HG03575 (cell line): ENCODE data around the gene KRT35.

Experiments used
- ATAC-seq: cut with Tn5 transposase; IDR thresholded peaks from one replicate; pipeline ENCODE4 v1.9.1; 2021; ENCODE audit not compliant: unreplicated experiment, insufficient number of reproducible peaks, low FRiP score; ENCODE audit errors: extremely low read depth

Gene KRT35

GRCh38 chr17:41481036-41481435, at the start of gene KRT35:
Gene KRT35 (minus strand): TSS chr17:41481151. CDS start chr17:41481097, 54 bp downstream.
- ATAC-seq, result no peak

DNA sequence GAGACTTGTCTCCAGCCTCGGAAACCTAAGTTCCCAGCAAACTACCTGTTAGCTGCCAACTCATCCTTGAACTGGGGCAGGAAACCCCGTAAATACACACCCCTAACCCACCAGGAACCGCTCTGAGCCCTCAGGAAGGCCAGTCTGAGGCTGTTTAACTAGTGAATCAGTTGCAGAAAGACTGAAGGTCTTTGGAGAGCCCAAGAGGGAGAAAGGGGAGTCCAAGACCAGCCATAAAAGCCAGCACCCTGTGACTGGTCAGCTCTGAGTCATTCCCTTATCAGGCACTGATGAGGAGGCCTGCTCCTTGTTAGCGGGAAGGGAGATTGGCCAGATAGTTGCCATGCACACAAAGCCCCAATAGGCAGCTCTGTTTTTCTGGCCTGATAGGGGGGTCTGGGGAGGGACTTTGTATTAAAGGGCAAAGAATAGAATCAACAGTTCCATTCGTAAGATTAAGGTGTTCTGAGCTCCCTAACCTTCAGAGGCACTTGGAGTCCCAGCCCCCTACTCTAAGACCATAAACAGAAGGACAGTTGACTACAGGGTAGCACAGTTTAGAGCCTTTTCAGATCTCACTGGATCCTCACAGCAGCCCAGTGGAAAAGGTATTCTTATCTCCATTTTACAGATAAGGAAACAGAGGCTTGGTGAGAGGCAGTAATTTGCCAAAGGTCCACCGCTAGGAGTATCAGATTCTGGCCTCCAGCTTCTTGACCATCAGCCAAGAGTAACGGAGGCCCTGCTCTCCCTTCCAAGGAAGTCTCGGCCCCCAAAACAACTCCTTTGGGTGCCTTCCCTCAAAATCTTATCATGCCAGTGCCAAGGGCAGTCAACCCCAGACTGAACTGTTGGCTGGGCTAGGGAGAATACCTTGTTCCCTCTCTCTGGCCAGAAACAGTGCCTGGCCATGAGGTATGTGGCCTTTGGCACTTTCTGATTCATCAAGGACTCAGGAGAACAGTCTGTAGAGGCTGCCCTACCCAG, 49.4 kb upstream of the KRT35 start:
- ATAC-seq, result no peak

GRCh38 chr17:41529491-41529915, 48.6 kb upstream of the KRT35 start:
- no peak for ATAC-seq

DNA sequence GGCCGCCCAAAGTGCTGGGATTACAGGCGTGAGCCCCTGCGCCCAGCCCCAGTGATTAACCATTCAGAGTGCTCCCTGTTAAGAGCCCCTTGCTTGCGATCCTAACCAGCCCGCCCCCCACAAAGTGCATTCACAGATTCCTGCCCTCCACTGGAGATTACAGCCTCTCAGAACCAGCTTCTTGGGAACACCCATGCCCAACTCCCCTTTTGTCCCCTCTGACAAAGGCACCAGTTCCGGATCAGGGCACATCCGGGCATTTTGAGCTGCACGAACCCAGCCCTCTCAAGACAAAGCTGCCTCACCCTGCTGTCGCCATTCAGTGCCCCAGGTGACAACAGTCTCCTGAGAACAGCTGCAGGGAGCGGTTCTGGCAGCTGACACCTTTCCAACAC, 48.0 kb upstream of the KRT35 start:
- no peak for ATAC-seq

DNA sequence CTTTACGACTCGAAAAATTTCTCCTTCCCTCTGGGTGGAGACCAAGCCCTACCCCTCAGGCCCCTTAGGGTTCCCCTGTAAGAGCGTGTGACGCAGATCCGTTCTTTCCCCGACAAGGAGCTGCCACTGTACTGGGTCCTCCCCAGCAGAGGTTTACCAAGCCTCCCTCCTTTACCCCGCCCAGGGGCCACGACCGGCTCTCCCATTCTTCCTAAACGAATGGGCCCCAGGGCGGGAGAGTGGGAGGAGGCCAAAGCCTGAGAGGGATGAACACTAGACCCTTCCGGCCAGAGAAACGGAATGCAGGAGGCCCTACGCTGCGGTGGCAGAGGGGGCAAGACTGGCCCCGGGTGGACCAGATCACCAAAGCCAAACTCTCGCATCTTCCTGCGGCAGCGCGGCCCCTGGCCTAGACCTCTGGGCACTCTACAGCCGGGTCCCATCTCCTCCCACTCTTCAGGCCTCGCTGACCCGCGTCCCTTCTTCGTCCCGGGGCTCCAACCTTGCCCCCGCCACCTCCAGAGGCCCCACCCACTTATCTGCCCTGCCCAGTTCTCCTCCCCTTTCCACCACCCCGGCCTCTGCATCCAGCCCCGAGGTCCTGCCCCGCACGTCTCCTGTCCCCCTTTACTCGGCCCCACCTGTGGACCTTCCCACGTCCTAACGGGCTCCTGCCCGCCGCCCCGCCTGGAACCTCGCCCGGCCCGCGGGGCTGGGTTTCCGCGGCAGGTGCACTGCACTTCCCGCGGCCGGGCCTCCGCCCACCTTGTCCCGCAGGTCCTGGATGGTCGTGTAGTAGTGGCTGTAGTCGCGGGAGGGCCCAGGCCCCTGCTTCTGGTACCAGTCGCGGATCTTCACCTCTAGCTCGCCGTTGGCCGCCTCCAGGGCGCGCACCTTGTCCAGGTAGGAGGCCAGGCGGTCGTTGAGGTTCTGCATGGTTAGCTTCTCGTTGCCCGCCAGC, 46.4 kb upstream of the KRT35 start:
- ATAC-seq, result no peak

DNA sequence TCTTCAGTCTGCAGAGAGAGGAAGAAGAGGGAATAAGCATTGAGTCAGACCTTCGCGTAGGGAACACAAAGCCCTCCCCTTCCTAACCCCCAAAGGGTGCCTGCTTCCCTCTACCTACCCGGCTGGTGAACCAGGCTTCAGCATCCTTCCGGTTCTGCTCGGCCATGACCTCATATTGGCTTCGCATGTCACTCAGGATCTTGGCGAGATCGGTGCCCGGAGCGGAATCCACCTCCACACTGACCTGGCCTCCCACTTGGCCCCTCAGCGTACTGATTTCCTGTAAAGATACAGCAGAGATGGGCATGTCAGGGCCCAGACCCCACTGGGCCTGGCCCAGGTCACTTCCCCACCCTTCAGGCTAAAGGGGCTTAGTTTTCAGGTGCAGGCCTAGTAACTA, 43.3 kb upstream of the KRT35 start:
- no peak for ATAC-seq

DNA sequence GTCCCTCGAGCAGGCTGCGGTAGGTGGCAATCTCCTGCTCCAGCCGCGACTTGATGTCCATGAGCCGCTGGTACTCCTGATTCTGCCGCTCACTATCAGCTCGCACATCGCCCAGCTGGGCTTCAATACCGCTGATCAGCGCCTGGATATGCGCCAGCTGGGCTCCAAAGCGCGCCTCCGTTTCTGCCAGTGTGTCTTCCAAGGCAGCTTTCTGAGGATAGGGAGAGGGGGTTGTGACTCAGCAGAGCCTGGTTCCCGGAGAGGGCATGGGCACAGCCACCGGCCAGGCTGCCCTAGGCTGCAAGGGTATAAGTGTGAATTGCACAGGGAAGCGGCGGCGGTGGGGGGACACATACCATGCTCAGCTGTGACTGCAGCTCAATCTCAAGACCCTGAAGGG, 42.8 kb upstream of the KRT35 start:
- no peak for ATAC-seq

DNA sequence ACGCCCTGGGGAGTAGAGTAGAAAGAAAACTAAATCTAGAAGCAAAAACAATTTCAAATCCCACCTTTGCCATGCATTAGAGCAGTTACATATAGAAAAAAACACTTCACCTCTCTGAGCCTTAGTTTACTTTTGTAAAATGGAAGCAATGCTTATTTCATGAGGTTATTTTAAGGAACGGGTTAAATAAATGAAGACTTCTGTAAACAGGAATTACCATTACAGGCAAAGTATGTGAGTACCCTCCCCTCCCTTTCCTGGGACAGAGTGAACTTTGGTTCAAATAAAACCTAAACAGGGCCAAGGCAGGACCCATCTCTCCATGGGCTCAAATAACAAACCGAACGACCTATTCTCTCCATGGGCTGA, 42.3 kb upstream of the KRT35 start:
- ATAC-seq, result no peak

- ATAC-seq, result no peak
Measured at GRCh38 chr17:41522301-41523224, 41.6 kb upstream of the KRT35 start.

- ATAC-seq, result no peak
Measured at GRCh38 chr17:41521574-41522261, 40.8 kb upstream of the KRT35 start.

GRCh38 chr17:41520821-41521521, 40.0 kb upstream of the KRT35 start:
- no peak for ATAC-seq

- ATAC-seq, result no peak
Measured at GRCh38 chr17:41519501-41520224, 38.7 kb upstream of the KRT35 start.

- no peak for ATAC-seq
Measured at GRCh38 chr17:41518789-41519449, 38.0 kb upstream of the KRT35 start, which contains the start of gene KRT15. Gene KRT15 (minus strand): TSS chr17:41518890. CDS start chr17:41518827, 63 bp downstream.

DNA sequence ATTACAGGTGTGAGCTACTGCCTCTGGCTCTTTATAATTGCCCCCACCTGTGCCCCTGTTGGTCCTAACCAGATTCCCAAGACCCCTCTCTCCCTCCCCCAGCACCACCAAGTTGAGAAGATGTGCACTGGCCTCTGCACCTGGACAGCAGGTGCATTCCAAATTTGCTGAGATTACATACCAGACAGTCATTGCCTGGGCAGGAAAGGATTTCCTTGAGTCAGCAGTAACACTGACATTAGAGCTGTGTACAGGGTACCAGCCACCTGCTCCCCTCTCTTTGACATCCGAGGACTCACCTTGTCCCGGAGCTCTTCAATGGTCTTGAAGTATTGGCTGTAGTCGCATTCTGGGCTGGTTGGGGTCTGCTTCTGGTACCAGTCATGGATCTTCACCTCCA, 37.1 kb upstream of the KRT35 start:
- ATAC-seq, result no peak

- no peak for ATAC-seq
Measured at GRCh38 chr17:41516830-41517283, 35.9 kb upstream of the KRT35 start.

DNA sequence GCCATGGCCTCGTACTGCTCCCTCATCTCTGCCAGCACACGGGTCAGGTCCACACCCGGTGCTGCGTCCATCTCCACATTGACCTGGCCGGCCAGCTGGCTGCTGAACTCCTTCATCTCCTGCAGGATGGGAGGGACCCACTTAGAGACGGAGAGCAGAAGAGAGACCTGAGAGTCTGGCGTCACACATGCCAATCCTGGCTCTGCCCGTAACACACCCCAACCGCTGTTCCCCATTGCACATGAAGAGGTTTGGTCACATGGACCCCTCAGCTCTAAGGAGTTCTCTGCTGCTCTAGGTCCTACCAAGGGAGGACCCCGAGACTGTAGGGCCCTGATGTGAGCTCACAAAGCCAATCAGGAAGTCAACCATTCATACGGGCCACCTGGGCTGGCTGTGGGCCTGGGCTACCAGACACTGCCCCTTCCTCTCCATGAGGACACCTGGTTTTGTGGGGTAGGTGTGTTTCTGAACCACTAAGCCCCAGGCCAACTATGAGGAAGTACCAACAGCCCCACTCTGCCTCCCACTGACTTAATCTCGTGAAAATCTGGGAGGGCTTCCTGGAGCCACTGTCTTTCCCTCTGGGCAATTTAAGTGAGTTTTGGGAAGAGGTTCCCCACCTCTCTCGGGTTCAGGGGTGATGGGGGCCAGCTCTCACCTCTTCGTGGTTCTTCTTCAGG, 35.3 kb upstream of the KRT35 start:
- no peak for ATAC-seq
